Activated CD4-positive, alpha-beta T cell treated with anti-CD3 and anti-CD28 coated beads for 48 hours (primary cell): ENCODE data around the gene ZBP1.

ENCODE experiments used
- DNase-seq: peaks from one replicate; pipeline ENCODE4 v3.0.0-alpha.2; 2020

The ZBP1 gene

DNA sequence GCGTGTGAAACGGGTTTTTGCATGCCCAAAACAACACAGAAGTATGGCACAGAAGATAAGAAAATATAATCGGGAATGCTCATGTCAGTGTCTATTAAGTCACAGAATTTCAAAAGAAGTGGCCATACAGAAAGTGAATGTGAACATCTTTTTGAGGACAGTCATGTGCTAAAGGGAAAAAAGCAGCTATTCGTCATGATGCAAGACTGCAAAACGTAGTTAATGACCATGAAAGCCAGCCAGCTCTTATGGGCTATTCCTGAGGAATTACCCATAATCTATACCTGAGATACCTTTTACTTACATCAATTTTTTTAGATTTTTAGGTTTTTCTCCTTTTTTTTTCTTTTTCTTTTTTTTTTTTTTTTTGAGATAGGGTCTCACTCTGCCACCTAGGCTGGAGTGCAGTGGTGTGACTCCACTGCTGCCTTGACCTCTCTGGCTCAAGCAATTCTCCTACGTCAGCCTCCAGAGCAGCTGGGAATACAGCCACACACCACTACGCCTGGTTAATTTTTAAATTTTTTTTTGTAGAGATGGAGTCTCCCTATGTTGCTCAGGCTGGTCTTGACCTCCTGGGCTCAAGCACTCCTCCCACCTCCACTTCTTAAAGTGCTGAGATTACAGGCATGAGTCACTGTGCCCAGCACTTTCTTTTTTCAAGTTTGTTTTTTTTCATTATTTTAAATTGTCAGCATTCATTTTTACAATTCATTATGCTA is 18.1 kb upstream of the ZBP1 start:
- no peak for DNase-seq

DNA sequence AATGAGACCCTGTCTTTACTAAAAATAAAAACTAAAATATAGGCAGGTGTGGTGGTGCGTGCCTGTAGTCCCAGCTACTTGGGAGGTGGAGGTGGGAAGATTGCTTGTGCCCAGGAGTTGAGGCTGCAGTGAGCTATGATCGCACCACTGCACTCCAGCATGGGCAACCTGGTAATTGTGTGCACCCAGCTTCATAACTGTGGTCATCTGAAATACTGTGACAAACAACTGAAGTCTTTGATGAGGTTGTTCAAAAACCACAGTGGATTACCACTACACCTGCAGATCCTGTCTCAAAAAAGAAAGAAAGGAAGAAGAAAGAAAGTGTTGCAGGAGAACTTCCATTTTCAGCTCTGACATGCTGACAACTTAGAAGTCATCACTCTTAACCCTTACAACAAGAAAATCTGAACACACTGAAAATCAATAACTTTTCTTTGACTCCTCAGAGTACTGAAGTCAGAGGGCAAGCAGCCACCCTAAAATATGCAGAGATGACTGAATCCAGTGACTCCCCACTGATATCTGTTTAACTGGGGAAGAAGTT is 13.8 kb upstream of the ZBP1 start:
- no peak for DNase-seq

DNA sequence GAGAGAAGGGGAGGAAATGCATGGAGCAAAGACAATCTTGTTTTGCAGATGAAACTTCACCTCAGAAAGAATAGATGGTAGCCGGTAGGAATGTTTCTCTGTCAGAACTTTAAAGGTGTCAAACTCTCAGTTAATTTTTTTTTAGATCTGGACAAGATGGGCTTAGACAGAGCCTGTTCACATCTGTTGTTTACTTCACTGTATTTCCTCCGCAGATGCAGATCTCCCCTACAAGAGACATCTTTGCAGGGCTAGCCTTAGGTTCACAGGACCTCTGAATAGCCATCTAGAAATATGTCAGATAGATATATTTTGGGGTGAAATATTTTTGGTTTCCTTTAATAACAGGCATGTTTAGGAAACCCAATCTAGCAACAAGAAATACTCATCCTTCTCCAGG is 12.1 kb upstream of the ZBP1 start:
- no peak for DNase-seq

DNA sequence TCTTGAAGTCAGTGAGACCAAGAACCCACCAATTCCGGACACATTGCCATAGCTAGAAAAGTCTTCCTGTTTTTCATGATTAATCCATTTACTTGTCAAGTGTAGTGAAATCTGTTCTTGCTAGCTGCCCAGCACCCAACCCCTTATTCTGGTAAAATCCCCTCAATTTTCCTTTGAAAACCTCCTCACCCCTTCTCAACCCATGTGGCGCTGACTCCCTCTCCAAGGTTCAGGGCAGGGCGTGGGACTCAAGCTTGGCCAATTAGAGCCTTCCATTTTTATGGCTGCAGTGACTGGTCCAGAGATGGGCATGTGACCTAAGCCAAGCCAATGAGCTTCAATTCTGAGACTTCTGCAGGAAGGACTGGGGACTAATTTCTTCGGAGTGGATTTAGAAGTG is 9.8 kb upstream of the ZBP1 start:
- peak; percentile 72 for DNase-seq

DNA sequence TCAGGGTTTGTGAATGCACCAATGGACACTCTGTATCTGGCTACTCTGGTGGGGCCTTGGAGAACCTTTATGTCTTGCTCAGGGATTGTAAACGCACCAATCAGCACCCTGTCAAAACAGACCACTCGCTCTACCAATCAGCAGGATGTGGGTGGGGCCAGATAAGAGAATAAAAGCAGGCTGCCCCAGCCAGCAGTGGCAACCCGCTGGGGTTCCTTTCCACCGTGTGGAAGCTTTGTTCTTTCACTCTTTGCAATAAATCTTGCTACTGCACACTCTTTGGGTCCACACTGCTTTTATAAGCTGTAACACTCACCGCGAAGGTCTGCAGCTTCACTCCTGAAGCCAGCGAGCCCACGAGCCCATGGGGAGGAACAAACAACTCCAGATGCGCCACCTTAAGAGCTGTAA is 9.3 kb upstream of the ZBP1 start:
- DNase-seq = peak; percentile 61

DNA sequence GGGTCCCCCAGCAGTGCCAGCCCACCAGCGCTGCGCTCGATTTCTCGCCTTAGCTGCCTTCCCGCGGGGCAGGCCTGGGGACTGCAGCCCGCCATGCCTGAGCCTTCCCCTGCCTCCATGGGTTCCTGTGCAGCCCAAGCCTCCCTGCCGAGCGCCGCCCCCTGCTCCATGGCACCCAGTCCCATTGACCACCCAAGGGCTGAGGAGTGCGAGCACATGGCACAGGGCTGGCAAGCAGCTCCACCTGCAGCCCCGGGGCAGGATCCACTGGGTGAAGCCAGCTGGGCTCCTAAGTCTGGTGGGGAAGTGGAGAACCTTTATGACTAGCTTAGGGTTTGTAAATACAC is 8.7 kb upstream of the ZBP1 start:
- peak; percentile 25 for DNase-seq

DNA sequence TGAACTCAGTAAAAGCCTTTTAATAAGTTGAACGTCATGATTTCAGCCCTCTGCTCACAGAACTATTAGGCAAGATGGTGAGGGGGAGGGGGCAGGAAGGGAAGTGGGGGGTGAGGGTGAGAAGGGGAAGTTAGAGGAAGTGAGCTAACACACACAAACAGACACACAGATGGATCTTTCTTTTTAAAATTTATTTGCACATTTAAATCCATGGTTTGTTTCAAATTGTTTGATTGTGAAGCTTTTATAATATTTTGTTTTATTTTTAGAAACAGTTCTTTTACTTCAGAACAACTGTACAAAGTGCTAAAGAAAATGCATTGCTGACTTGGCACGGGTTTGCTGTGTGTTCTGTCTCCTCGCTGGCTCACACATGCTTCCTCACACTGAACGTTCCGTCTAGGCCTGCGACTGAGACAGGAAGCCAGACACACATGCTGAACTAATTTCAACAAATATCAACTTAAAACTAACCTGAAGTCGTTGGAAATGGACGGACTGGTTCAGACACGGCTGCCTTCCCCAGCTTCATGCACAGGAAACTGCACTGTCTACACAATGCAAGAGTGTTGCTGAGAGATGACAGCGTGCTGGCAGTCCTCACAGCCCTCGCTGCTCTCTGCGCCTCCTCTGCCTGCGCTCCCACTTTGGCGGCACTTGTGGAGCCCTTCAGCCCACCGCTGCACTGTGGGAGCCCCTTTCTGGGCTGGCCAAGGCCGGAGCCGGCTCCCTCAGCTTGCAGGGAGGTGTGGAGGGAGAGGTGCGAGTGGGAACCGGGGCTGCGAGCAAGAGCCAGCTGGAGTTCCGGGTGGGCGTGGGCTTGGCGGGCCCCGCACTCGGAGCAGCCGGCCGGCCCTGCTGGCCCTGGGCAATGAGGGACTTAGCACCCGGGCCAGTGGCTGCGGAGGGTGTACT is 8.1 kb upstream of the ZBP1 start:
- DNase-seq = peak; percentile 55

DNA sequence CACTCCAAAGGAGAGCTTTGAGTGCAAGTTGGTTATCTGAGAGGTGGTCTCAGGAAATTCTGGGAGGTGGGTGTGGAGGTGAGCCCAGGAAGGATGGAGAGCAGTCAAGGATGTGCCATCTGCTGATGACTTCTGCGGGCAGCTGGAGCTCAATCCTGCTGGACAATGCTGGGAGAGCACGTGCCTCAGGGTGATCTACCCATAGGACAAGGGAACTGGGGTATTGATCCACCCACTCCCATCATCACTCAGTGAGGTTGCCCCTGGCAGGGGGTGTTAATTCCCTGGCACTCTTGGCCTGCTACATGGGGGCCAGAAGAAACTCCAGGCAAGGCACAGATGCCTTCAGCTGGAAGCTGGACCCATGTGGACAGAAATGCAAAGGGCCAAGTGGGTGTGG is 7.1 kb upstream of the ZBP1 start:
- DNase-seq = no peak

DNA sequence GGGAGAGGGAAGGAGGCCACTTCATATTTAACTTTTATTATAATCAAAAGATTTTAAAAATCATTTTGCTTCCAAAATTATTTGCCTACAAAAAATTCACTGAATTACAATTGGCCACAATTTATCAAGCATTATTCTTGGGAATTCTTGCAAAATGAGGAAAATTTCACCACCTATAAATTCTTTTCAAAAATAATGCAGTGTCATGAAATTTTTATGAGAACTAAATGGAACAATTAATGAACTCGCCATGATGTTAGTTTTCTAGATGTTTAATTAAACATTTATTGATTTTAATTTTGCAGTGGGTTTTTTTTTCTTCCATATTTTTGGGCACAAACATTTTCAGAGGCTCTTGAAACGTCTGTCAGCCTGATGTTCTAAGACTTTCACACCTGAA is 5.8 kb upstream of the ZBP1 start:
- no peak for DNase-seq

DNA sequence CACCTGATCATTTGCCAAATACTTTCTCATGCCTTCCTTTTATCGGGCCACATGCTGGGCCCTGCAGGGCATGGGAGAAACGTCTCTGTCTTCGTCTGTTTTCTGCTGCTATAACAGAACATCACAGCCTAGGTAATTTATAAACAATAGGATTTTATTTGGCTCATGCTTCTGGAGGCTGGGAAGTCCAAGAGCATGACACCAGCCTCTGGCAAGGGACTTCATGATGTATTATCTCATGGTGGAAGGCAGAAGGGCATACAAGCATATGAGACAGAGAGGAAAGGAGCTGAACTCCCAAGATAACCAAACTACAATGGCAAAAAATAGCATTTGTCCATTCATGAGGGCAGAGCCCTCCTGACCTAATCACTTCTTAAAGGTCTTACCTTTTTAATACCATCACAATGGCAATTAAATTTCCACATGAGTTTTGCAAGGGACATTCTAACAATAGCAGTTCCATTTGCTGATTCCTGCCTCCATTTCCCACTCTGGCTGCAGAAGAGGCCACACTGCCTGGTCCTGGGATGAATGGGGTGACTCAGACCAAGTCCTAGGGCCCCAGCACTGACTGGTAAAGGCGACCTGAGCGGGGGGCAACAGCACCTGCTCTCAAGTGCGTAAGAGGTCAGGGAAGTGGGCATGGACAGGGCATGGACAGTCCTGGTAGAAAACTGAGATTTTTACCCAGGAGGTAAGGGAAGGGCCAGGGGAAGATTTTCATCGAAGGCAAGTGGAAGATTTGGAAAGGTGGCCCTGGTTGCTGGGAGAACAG is 5.1 kb upstream of the ZBP1 start:
- DNase-seq = no peak

DNA sequence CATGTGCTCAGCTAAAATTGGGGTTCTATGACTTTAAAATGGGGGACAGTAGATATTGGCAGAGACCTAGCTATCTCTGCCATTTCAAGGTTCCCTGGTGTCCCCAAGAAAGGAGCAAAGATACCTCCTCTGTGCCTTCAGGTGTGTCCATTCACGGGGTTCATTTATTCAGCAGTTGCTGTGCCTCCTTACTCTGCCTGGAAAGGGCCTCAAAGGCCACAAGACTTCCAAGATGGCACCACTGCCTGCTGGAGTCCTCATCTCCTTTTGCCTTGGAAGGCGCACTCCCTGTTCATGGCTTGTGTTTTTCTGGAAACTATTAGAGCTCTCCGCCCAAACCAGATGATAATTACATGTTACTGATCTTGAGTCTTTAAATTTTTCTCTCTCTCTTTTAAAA is 3.9 kb upstream of the ZBP1 start:
- no peak for DNase-seq

DNA sequence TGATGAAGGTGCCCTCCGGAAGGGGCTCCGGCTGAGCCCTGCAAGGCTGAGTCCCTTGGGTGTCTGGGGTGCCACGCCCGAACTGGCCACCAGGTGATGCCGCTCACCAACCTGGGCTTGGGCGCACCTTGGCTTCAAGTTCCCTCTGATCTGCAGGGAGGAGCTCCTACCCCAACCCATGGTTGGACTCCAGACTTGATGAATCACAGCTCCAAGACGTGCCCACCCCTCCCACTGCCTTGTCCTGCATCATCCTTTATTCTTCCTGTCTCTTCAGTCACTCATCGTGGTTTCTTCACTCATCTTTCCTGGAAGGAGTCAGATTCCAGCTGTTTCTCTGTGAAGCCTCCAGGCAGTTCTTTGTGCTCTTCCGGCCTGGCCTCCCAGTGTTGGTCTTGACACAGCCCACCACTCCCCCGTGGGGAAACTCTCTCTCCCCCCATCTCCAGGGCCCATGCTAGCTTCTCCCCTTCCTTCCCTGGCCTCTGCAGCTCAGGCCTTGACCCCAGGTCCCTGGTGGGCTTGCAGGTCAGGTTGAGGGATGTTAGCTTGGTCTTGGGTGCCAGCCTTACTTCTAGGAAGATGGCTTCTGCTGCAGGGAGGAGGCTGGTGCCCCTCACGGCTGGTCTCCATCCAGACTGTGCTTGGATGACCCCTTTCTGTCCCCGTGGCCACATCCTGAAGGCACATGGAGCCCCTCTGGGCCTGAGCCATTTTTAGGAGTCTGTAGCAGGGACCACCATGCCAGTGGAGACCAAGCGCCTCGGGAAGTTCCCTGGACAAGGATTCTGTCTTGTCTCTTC is 2.6 kb upstream of the ZBP1 start:
- DNase-seq = peak; percentile 84

DNA sequence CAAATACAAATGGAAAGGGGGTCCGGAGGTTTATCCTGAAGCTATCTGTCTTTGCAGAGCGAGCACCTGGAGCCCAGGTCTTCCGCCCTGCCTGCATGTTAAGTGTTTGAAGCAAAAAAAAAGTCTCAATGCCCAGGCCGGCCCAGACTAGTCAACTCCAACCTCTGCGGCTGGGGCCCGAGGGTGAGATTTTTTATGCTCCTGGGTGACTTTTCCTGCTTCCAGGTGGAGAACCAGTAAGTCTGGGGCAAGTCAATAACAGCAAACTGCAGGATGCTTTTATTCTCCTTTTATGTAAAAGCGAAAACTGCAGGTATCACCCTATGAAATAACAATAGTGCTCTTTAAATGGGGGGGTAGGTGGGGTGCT is 2.0 kb upstream of the ZBP1 start:
- no peak for DNase-seq

DNA sequence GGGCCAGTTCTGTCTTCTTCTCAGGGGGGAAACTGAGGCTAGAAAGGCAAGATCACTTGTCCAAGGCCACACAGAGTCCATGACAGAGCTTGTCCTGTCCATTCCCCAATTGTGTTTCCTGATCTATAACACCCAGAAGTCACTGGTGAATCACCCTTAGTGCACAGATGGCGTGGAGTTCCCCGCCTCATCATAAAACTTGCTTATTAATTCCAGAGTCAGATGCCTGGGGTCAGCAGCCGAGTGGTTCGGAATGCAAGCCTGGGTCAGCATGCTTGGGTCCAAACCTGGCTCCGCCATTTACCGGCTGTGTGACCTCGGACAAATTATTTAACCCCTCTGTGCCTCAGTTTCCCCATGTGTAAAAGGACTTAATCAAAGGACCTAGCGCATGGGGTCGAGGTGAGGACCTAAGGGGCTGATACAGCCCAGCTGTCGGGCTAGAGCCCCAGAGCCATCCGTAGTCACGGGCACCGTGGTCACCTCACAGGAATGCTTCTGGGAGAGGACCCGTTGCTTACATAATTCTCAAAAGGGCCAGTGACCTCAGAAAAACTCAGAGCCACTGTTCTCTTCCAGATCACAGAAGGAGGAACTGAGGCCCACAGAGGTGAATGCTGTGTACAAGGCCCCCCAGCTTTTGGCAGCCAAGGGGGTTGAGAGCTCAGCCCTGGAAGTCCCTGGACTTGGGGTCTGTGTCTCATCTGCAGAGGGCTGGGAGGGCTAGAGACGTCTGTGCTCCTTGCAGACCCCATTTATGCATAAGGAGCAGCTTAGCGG is 1.4 kb upstream of the ZBP1 start:
- no peak for DNase-seq

DNA sequence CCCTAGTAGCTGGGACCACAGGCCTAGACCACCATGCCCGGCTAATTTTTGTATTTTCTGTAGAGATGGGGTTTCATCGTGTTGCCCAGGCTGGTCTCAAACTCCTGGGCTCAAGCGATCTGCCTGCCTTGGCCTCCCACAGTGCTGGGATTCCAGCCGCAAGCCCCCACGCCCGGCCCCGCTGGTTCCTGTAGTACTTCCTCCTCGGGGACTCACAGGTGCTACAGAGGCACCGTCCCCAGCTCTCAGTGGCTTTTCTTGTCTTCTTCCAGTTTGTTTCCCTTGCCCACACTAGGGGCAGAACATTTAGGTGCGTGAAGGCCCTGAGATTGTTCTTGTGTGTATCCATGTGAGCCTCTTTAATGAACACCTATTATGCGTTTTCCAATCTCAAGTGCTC is 773 bp upstream of the ZBP1 start:
- DNase-seq = peak; percentile 44

DNA sequence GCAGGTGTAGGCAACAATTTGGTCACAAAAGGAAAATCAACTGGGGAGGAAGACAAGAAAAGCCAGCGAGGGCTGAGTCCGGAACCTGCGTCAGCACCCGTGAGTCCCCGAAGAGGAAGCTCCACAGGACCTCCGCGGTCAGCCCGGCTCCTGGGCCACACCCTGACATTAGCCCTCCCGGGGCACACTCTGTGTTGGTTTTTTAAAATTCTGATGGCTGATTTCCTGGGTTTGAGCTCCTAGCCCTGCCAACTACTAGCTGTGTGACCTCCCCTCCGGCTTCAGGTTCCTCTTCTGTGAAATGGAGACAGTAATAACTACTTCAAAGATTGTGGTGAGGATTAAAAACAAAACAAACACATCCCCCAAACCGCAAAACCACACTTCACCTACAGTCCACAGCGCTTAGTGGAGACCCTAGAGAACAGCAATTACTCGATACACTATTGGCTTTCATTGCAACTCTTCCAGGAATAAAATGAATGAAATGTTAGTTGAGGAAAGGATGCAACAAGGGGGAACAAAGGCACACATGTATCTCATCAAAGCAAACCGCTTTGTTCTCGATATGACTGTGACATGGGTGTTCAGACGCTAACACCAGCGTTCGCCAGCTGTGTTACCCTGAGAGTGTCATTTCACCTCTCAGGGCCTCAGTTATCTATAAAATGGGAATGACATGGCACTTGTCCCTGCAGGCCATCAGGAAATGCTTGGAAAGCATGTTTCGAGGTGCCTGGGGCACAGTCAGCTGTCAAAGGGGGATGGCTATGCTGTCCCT is 985 bp downstream of the ZBP1 start:
- DNase-seq = peak; percentile 72

DNA sequence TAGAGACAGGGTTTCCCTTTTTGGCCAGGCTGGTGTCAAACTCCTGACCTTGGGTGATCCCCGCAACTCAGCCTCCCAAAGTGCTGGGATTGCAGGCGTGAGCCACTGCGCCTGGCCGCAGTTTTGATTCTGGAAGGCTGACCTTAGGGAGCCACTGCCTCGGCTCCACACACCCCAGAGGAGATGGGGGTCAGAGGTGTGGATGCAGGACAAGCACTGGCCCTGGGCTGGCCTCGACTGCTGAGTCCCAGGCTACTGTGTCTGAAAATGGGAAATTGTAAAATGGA is 1.5 kb downstream of the ZBP1 start:
- no peak for DNase-seq

DNA sequence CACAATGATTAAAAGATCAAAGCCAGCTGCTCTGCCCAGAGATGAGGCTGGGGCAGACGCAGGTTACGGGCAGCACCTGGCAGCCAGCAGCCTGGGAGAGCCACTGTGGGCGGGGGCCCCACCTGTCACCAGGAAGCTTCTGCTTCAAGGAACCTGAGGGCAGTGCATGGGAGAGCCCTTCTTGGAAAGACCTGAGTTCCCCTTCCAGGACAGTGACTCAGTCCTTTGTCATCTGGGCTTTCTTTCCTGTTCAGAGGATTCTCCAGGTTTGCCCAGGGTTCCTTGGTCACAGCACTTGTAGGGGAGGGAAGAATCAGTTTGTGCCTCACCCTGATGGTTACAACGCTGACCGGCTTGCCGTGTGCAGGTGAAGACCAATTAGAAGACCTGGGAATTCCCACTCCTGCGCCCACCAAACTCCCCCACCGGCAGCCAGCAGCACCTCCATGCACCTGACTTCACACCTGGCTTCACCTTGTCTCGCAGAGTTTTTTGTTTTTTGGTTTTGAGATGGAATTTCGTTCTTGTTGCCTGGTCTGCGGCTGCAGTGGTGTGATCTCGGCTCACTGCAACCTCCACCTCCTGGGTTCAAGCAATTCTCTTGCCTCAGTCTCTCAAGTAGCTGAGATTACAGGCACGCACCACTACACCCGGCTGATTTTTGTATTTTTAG is 2.0 kb downstream of the ZBP1 start:
- DNase-seq = peak; percentile 36

DNA sequence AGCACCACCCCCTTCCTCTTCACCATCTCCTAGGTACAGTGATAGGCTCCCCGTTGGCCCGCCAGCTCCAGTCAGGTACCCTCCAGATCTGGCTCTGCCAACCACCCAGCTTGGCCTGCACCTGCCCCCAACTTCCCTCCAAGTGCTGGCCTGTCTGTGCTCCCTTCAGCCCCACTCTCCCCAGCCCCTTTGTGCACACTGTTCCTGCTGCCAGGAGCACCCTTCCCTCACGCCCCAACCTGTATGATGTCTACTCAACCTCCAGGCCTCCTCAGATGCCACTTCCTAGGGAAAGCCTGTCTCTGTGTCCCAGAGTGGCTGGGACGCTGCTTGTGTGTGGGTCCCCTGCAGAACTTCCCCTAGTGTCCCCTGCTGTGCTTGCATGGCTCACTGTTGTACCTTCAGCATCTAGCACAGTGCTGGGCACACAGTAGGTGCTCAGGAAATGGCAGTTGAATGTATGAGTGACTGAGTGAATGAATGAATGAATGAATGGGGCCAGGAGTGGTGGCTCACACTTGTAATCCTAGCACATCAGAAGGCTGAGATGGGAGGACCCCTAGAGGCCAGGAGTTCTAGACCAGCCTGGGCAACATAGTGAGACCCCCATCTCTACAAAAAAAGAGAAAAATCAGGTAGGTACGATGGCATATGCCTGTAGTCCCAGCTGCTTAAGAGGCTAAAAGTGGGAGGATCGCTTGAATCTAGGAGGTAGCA is 3.0 kb downstream of the ZBP1 start:
- DNase-seq = no peak
